Kidney epithelial cell (primary cell): Measurements from ENCODE around the gene SYNDIG1. TPM values are rescaled to one million over a fixed set of nuclear protein-coding genes. Genes with fewer than 3 reads are reported as not detected.

Source experiments
- DNase-seq: peaks from one replicate; pipeline ENCODE4 v3.0.0-alpha.2; 2010; ENCODE audit warnings: low read depth
- H3K27me3 ChIP-seq: 2 replicates; pipeline ENCODE4 v1.6.0; 2011; ENCODE audit warnings: low read length; ENCODE audit not compliant: control insufficient read depth, insufficient read depth
- H3K36me3 ChIP-seq: 2 replicates; pipeline ENCODE4 v1.5.1; 2011; ENCODE audit warnings: low read length; ENCODE audit not compliant: control insufficient read depth, insufficient read depth
- H3K4me3 ChIP-seq: 2 replicates; pipeline ENCODE4 v1.5.1; 2011; ENCODE audit warnings: low read depth, mild to moderate bottlenecking, control low read depth, low read length
- total RNA-seq: library from RNA; depleted of rRNA; stranded (reverse); fragments of >200 nt; gene quantifications from 2 replicates; pipeline ENCODE4 v1.2.3, GENCODE V29; 2015
- TF ChIP-seq, protein P1 (sequence below): IDR thresholded peaks from 2 replicates; pipeline ENCODE4 v1.5.1; 2011; ENCODE audit warnings: mild to moderate bottlenecking, moderate library complexity, low read length, control low read depth, inconsistent platforms; ENCODE audit not compliant: insufficient read depth, poor library complexity, severe bottlenecking

The SYNDIG1 gene
- total RNA-seq, 1 donor from 2014 or later: 0.67 TPM

DNA sequence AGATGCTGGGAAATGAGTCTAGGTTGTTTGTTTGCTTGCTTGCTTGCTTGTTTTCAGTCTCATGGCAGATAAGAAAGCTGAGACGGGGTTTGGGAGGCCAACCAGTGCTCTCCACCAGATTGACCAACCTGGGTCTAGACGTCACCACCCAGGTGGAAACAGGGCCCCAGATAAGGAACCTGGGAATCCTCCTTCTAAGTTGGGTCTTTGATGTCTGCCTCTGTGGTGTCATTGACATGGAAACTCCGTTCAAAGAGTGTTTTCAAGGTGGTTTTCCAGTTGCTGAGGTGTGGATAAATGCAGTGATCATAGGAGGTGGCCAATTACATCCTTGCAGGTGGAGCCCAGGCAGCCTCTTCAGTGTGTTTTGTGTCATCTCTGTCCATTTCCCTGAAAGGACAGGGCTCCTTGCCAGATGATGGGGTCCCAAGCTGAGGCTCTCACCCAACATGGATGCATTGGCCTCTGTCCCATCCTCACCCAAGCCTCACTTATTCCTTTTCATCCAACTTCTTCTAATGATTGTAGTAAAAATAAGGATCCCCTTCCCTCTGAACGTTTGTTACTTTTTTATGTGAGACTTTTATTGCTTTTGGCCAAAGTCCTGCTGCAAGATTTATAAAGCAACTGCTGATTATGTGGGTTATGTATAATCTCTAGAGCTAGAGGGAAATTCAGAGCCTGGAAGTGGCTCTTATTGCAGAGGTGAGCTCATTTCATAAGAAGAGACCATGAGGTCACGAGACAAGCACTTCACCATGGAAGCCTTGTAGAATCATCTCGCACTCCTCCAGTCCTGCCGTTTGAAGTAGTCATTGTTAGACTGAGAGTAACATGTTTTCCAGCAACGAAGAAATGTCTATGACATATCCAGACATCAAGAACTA, 32.0 kb upstream of the SYNDIG1 start:
- H3K4me3 ChIP-seq: no peak overlapping the region
- H3K27me3 ChIP-seq: peaks cover 3% of the 10 kb centered on the region
- no peaks in the 10 kb centered on the region for H3K36me3 ChIP-seq
- TF ChIP-seq, protein P1, sequence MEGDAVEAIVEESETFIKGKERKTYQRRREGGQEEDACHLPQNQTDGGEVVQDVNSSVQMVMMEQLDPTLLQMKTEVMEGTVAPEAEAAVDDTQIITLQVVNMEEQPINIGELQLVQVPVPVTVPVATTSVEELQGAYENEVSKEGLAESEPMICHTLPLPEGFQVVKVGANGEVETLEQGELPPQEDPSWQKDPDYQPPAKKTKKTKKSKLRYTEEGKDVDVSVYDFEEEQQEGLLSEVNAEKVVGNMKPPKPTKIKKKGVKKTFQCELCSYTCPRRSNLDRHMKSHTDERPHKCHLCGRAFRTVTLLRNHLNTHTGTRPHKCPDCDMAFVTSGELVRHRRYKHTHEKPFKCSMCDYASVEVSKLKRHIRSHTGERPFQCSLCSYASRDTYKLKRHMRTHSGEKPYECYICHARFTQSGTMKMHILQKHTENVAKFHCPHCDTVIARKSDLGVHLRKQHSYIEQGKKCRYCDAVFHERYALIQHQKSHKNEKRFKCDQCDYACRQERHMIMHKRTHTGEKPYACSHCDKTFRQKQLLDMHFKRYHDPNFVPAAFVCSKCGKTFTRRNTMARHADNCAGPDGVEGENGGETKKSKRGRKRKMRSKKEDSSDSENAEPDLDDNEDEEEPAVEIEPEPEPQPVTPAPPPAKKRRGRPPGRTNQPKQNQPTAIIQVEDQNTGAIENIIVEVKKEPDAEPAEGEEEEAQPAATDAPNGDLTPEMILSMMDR: no peak
- DNase-seq: no peak

- H3K36me3 ChIP-seq: no peaks in the 10 kb centered on the region
- H3K27me3 ChIP-seq: peaks cover 3% of the 10 kb centered on the region
- H3K4me3 ChIP-seq: no peak overlapping the region
- TF ChIP-seq, protein P1: no peak
- DNase-seq: no peak
Measured at GRCh38 chr20:24438331-24438730, 31.1 kb upstream of the SYNDIG1 start.

DNA sequence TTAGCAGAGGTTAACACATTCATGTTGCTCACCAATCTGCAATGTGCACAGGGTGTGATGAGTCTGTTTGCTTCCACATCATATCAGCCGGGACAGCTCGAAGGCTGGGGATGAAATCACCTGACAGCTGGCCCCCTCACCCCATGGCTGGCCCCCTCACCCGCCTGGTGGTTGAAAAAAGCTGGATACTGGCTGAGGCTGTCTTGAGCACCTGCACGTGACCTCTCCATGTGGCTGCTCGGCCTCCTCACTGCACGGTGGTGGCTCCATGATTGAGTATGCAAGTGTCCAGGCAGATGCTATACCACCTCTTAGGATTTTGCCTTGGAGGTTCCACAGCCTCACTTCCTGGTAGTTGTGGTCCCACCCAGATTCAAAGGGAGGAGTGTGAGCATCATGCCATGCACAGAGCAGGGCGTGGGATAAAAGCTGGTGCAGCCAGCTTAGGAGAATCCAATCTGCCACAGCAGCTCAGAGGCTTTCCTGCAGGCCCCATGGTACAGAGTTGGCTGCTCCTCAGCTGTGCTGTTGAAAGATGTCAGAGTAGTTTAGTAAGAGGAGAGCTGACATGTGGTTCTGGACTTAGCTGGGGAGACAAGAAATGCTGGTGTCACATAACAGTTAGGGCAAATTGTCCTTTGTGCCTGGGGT, 29.6 kb upstream of the SYNDIG1 start:
- peaks cover 3% of the 10 kb centered on the region for H3K27me3 ChIP-seq
- no peak overlapping the region for H3K4me3 ChIP-seq
- no peak for DNase-seq
- H3K36me3 ChIP-seq: no peaks in the 10 kb centered on the region
- TF ChIP-seq, protein P1: no peak

DNA sequence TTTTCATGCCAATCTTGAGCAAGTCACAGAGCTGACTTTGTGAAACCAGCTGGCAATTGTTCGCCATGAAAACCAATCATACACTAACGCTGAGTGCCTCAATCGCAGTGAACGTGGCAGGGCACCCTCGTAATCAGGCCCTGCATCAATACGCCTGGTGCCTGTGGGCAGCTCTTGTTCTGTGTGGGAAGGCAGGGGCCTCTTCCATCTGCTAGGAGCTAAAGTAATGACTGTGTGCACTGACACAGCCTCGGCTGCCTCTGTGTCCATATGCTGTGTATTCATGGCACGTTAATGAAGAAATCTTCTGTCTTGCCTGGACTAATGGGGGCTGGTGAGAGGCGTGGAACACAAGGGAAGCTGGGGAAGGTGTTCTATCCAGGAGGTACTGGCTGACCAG, 27.8 kb upstream of the SYNDIG1 start:
- no peak for DNase-seq
- Histone ChIP-seq H3K27me3 (peaks cover 5% of the 10 kb centered on the region), H3K4me3 (no peak overlapping the region), H3K36me3 (no peaks in the 10 kb centered on the region)
- TF ChIP-seq, protein P1: no peak

DNA sequence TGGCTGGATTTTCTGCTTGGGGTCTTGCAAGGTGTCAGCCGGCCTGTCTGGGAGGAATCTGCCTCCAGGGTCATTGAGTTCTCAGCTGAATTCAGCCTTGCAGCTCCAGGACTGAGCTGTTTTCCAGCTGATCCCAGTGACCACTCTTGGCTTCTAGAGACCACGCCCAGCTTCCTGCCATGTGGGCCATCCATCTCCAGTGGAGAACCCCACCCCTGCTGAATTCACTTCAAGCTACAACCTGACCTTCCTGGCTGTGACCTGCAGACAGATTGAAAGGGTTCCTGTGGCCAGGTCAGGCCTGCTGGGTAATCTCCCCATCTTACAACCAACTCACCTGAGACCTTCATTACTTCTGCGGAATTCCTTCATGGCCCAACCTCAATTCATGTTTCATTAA, 26.5 kb upstream of the SYNDIG1 start:
- peaks cover 2% of the 10 kb centered on the region for H3K27me3 ChIP-seq
- no peak overlapping the region for H3K4me3 ChIP-seq
- no peak for DNase-seq
- H3K36me3 ChIP-seq: no peaks in the 10 kb centered on the region
- TF ChIP-seq, protein P1: no peak
